Erythroblast (primary cell): ENCODE measurements around the gene ACSL6.

Experiments used
- DNase-seq, 2 experiments: peaks; one replicate each; lab custom pipeline; 2025; lab: John Stamatoyannopoulos, UW
- GATA1 ChIP-seq: IDR thresholded peaks from 2 replicates; pipeline ENCODE4 v1.6.1; 2011; ENCODE audit warnings: low read depth, mild to moderate bottlenecking, control low read depth, low read length, moderate library complexity
- POLR2A ChIP-seq: IDR thresholded peaks from 2 replicates; pipeline ENCODE4 v1.6.1; 2011; ENCODE audit warnings: mild to moderate bottlenecking, low read length

Gene ACSL6

GRCh38 chr5:131981516-131981915, 29.9 kb downstream of the ACSL6 start:
- TF ChIP-seq POLR2A (no peak), GATA1 (no peak)
- no peak for DNase-seq

GRCh38 chr5:131980696-131981095, 30.8 kb downstream of the ACSL6 start:
- TF ChIP-seq POLR2A (no peak), GATA1 (no peak)
- DNase-seq, result no peak

- no peak for DNase-seq
- no peak for TF ChIP-seq GATA1
- TF ChIP-seq POLR2A, result no peak
Measured at GRCh38 chr5:131979816-131980215, 31.6 kb downstream of the ACSL6 start.

- DNase-seq, result no peak
Measured at GRCh38 chr5:131977212-131977604, 34.2 kb downstream of the ACSL6 start.

GRCh38 chr5:131976414-131977211, 34.8 kb downstream of the ACSL6 start:
- no peak for TF ChIP-seq GATA1
- no peak for TF ChIP-seq POLR2A
- no peak for DNase-seq

More at GRCh38 chr5:131977212-131977604, 34.2 kb downstream of the ACSL6 start:
- TF ChIP-seq POLR2A (no peak), GATA1 (no peak)

GRCh38 chr5:131974956-131975726, 36.3 kb downstream of the ACSL6 start:
- no peak for TF ChIP-seq GATA1
- no peak for TF ChIP-seq POLR2A
- no peak for DNase-seq

GRCh38 chr5:131974622-131974955, 36.9 kb downstream of the ACSL6 start:
- DNase-seq, result no peak
- TF ChIP-seq GATA1, result no peak
- no peak for TF ChIP-seq POLR2A

- TF ChIP-seq GATA1 (no peak), POLR2A (no peak)
- DNase-seq, result no peak
Measured at GRCh38 chr5:131974016-131974415, 37.4 kb downstream of the ACSL6 start.

GRCh38 chr5:131973089-131973712, 38.3 kb downstream of the ACSL6 start:
- TF ChIP-seq GATA1 (no peak), POLR2A (no peak)
- DNase-seq, result no peak

- TF ChIP-seq GATA1, result no peak
- TF ChIP-seq POLR2A, result no peak
- DNase-seq, result no peak
Measured at GRCh38 chr5:131968396-131968954, 43.0 kb downstream of the ACSL6 start.

GRCh38 chr5:131966551-131966950, 44.9 kb downstream of the ACSL6 start:
- DNase-seq, result no peak
- no peak for TF ChIP-seq GATA1
- no peak for TF ChIP-seq POLR2A

- no peak for DNase-seq
Measured at GRCh38 chr5:131965826-131966415, 45.5 kb downstream of the ACSL6 start.

GRCh38 chr5:131959906-131960305, 51.6 kb downstream of the ACSL6 start:
- TF ChIP-seq GATA1, result no peak
- no peak for TF ChIP-seq POLR2A
- DNase-seq, result no peak

More at GRCh38 chr5:131965826-131966415, 45.5 kb downstream of the ACSL6 start:
- TF ChIP-seq POLR2A (no peak), GATA1 (no peak)
